Superior temporal gyrus (tissue), 1 donor: ENCODE data around the gene CLN6.
"Not testable (repeated sequence)": the region's sequence is repeated elsewhere in the genome, so short reads cannot be mapped to it uniquely, and the experiment has no call there.

Experiments
- DNase-seq: peaks from one replicate; pipeline ENCODE4 v3.0.0-alpha.2; 2016; ENCODE audit errors: extremely low spot score

The CLN6 gene

GRCh38 chr15:68190048-68190447, 39.5 kb downstream of the CLN6 start:
- DNase-seq, result no peak

GRCh38 chr15:68188647-68189046, 40.9 kb downstream of the CLN6 start:
- no peak for DNase-seq

GRCh38 chr15:68187559-68187958, 42.0 kb downstream of the CLN6 start:
- DNase-seq, result peak; percentile 79

GRCh38 chr15:68186671-68187397, 42.7 kb downstream of the CLN6 start:
- DNase-seq, result no peak

GRCh38 chr15:68184616-68185480, 44.7 kb downstream of the CLN6 start:
- no peak for DNase-seq

GRCh38 chr15:68183616-68184315, 45.8 kb downstream of the CLN6 start:
- no peak for DNase-seq

GRCh38 chr15:68177742-68178141, 51.8 kb downstream of the CLN6 start:
- peak; percentile 25 for DNase-seq

- DNase-seq, result no peak
Measured at GRCh38 chr15:68176601-68177000, 52.9 kb downstream of the CLN6 start.

GRCh38 chr15:68175526-68175925, 54.0 kb downstream of the CLN6 start:
- DNase-seq, result no peak

GRCh38 chr15:68173119-68173518, 56.4 kb downstream of the CLN6 start:
- DNase-seq, result no peak

GRCh38 chr15:68172037-68172436, 57.5 kb downstream of the CLN6 start:
- not testable (repeated sequence) for DNase-seq

- DNase-seq, result no peak
Measured at GRCh38 chr15:68166847-68167246, 62.7 kb downstream of the CLN6 start.

- DNase-seq, result no peak
Measured at GRCh38 chr15:68163191-68163590, 66.3 kb downstream of the CLN6 start.

- DNase-seq, result no peak
Measured at GRCh38 chr15:68158046-68158628, 71.4 kb downstream of the CLN6 start.

GRCh38 chr15:68157074-68157473, 72.5 kb downstream of the CLN6 start:
- DNase-seq, result no peak
